Panc1 (cell line): ENCODE measurements around the gene INMT.

ENCODE experiments used
- POLR2AphosphoS5 ChIP-seq: IDR thresholded peaks from 2 replicates; pipeline ENCODE4 v1.6.1; 2012; ENCODE audit warnings: mild to moderate bottlenecking, low read depth, low read length, moderate library complexity
- TCF7L2 ChIP-seq: IDR thresholded peaks from 2 replicates; pipeline ENCODE4 v1.6.1; 2011; ENCODE audit warnings: mild to moderate bottlenecking, low read depth, low read length, inconsistent platforms
- TF ChIP-seq, protein P1 (sequence below): fragments of 450-650 bp; IDR thresholded peaks from 2 replicates; pipeline ENCODE4 v1.5.1; 2017; ENCODE audit warnings: mild to moderate bottlenecking
- TF ChIP-seq, protein P2 (sequence below), 2 experiments: IDR thresholded peaks; 2 replicates each; pipeline ENCODE4 v1.6.1; 2011 to 2012; ENCODE audit warnings: low read depth in 2 of 2, control low read depth in 1 of 2, low read length in 1 of 2, mild to moderate bottlenecking in 1 of 2, moderate library complexity in 1 of 2; ENCODE audit not compliant: insufficient read depth in 1 of 2

DNA sequence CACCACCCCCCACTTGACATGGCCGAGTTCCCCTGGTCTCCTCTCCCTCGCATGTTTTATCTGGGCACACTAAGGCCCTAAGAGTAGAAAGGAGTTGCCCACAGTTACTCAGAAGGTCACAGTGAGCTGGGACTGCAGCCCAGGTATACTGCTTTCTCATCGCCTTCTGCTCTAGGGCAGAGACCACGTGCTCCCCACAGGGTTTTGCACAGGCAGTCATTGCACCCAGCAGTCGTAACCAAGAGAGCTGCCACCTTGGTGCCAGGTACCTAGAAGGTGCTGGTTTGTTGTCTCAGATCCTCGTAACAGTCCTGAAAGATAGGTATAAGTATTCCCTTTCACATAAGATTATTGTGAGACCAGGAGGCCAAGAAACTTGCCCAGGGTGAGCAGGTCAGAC is 21.0 kb downstream of the INMT start:
- TF ChIP-seq, protein P1, sequence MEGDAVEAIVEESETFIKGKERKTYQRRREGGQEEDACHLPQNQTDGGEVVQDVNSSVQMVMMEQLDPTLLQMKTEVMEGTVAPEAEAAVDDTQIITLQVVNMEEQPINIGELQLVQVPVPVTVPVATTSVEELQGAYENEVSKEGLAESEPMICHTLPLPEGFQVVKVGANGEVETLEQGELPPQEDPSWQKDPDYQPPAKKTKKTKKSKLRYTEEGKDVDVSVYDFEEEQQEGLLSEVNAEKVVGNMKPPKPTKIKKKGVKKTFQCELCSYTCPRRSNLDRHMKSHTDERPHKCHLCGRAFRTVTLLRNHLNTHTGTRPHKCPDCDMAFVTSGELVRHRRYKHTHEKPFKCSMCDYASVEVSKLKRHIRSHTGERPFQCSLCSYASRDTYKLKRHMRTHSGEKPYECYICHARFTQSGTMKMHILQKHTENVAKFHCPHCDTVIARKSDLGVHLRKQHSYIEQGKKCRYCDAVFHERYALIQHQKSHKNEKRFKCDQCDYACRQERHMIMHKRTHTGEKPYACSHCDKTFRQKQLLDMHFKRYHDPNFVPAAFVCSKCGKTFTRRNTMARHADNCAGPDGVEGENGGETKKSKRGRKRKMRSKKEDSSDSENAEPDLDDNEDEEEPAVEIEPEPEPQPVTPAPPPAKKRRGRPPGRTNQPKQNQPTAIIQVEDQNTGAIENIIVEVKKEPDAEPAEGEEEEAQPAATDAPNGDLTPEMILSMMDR = no peak
- TF ChIP-seq, protein P2, sequence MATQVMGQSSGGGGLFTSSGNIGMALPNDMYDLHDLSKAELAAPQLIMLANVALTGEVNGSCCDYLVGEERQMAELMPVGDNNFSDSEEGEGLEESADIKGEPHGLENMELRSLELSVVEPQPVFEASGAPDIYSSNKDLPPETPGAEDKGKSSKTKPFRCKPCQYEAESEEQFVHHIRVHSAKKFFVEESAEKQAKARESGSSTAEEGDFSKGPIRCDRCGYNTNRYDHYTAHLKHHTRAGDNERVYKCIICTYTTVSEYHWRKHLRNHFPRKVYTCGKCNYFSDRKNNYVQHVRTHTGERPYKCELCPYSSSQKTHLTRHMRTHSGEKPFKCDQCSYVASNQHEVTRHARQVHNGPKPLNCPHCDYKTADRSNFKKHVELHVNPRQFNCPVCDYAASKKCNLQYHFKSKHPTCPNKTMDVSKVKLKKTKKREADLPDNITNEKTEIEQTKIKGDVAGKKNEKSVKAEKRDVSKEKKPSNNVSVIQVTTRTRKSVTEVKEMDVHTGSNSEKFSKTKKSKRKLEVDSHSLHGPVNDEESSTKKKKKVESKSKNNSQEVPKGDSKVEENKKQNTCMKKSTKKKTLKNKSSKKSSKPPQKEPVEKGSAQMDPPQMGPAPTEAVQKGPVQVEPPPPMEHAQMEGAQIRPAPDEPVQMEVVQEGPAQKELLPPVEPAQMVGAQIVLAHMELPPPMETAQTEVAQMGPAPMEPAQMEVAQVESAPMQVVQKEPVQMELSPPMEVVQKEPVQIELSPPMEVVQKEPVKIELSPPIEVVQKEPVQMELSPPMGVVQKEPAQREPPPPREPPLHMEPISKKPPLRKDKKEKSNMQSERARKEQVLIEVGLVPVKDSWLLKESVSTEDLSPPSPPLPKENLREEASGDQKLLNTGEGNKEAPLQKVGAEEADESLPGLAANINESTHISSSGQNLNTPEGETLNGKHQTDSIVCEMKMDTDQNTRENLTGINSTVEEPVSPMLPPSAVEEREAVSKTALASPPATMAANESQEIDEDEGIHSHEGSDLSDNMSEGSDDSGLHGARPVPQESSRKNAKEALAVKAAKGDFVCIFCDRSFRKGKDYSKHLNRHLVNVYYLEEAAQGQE (IDR thresholded peaks at IDR 0.05; ENCODE audit: insufficient read depth in 1 of 2, low read depth in 2 of 2, low read length in 1 of 2) = no peak
- no peak for TF ChIP-seq POLR2AphosphoS5
- no peak for TF ChIP-seq TCF7L2
